Measurements from ENCODE around the gene RFESD.

Gene RFESD

GRCh38 chr5:95652849-95653248 is 6.3 kb downstream of the RFESD start:
- H3K27ac ChIP-seq (ENCODE audit: low read depth, low read length): no peak overlapping the region
- no peak overlapping the region for H2AK5ac ChIP-seq (ENCODE audit: low read length)
- H3K4me2 ChIP-seq (ENCODE audit: low read length): no peak overlapping the region
- no peak overlapping the region for H2BK120ac ChIP-seq (ENCODE audit: insufficient read depth, low read length, poor library complexity)
- no peak overlapping the region for H3K18ac ChIP-seq (ENCODE audit: low read length)
- H3K79me1 ChIP-seq (ENCODE audit: low read length): no peaks in the 10 kb centered on the region
- H3K9ac ChIP-seq (ENCODE audit: low read length): no peak overlapping the region
- no peak overlapping the region for H4K91ac ChIP-seq (ENCODE audit: low read depth, low read length)
- no peak overlapping the region for H4K12ac ChIP-seq (ENCODE audit: low read depth, low read length)
- no peaks in the 10 kb centered on the region for H3K27me3 ChIP-seq (ENCODE audit: insufficient read depth, low read length)
- no peaks in the 10 kb centered on the region for H3K4me1 ChIP-seq (ENCODE audit: control insufficient read depth in 1 of 2, insufficient read depth in 2 of 2, low read length in 2 of 2)
- H2BK5ac ChIP-seq (ENCODE audit: low read depth, low read length, poor library complexity): no peak overlapping the region
- H3K14ac ChIP-seq (ENCODE audit: low read length): no peak overlapping the region
- H4K8ac ChIP-seq (ENCODE audit: low read depth, low read length): no peak overlapping the region
- H3K9me3 ChIP-seq (ENCODE audit: insufficient read depth, low read depth, low read length): no peaks in the 10 kb centered on the region
- H3K79me2 ChIP-seq (ENCODE audit: control insufficient read depth, insufficient read depth, low read length, poor library complexity): no peaks in the 10 kb centered on the region
- WGBS (ENCODE audit: extremely low coverage, insufficient coverage, insufficient read length): no CpG with 5 or more reads among the region's 1 CpG
- H3K23ac ChIP-seq (ENCODE audit: low read length): no peak overlapping the region
- H3K4me3 ChIP-seq (ENCODE audit: low read depth, low read length): no peak overlapping the region
- no peak overlapping the region for H2AFZ ChIP-seq (ENCODE audit: insufficient read depth, low read length, poor library complexity)
- no peaks in the 10 kb centered on the region for H3K36me3 ChIP-seq (ENCODE audit: control insufficient read depth in 1 of 2, insufficient read depth in 2 of 2, low read length in 2 of 2)
- H3K4ac ChIP-seq (ENCODE audit: low read depth, low read length): no peak overlapping the region
- no peak overlapping the region for H2BK12ac ChIP-seq (ENCODE audit: low read length)
- DNase-seq: no peak

- H3K18ac ChIP-seq (ENCODE audit: low read length): no peak overlapping the region
- no peak overlapping the region for H3K9ac ChIP-seq (ENCODE audit: low read length)
- no peak overlapping the region for H3K27ac ChIP-seq (ENCODE audit: low read depth, low read length)
- H3K79me2 ChIP-seq (ENCODE audit: control insufficient read depth, insufficient read depth, low read length, poor library complexity): no peaks in the 10 kb centered on the region
- no peak overlapping the region for H4K91ac ChIP-seq (ENCODE audit: low read depth, low read length)
- H3K79me1 ChIP-seq (ENCODE audit: low read length): no peaks in the 10 kb centered on the region
- H2BK120ac ChIP-seq (ENCODE audit: insufficient read depth, low read length, poor library complexity): no peak overlapping the region
- no peak overlapping the region for H3K4ac ChIP-seq (ENCODE audit: low read depth, low read length)
- H3K4me2 ChIP-seq (ENCODE audit: low read length): no peak overlapping the region
- no peaks in the 10 kb centered on the region for H3K9me3 ChIP-seq (ENCODE audit: insufficient read depth, low read depth, low read length)
- WGBS (ENCODE audit: extremely low coverage, insufficient coverage, insufficient read length): no CpG with 5 or more reads among the region's 3 CpGs
- no peaks in the 10 kb centered on the region for H3K4me1 ChIP-seq (ENCODE audit: control insufficient read depth in 1 of 2, insufficient read depth in 2 of 2, low read length in 2 of 2)
- no peak overlapping the region for H4K12ac ChIP-seq (ENCODE audit: low read depth, low read length)
- no peak overlapping the region for H2BK12ac ChIP-seq (ENCODE audit: low read length)
- H2AK5ac ChIP-seq (ENCODE audit: low read length): no peak overlapping the region
- no peak overlapping the region for H3K23ac ChIP-seq (ENCODE audit: low read length)
- no peak overlapping the region for H4K8ac ChIP-seq (ENCODE audit: low read depth, low read length)
- no peaks in the 10 kb centered on the region for H3K36me3 ChIP-seq (ENCODE audit: control insufficient read depth in 1 of 2, insufficient read depth in 2 of 2, low read length in 2 of 2)
- H3K14ac ChIP-seq (ENCODE audit: low read length): no peak overlapping the region
- H3K27me3 ChIP-seq (ENCODE audit: insufficient read depth, low read length): no peaks in the 10 kb centered on the region
- H2AFZ ChIP-seq (ENCODE audit: insufficient read depth, low read length, poor library complexity): no peak overlapping the region
- no peak overlapping the region for H2BK5ac ChIP-seq (ENCODE audit: low read depth, low read length, poor library complexity)
- DNase-seq: no peak
- H3K4me3 ChIP-seq (ENCODE audit: low read depth, low read length): no peak overlapping the region
These were observed 7.6 kb downstream of the RFESD start for GRCh38 chr5:95654196-95654595.

- Histone ChIP-seq H3K4me3 (ENCODE audit: low read depth, low read length) (no peak overlapping the region), H3K79me2 (ENCODE audit: control insufficient read depth, insufficient read depth, low read length, poor library complexity) (no peaks in the 10 kb centered on the region), H2AFZ (ENCODE audit: insufficient read depth, low read length, poor library complexity) (no peak overlapping the region), H2BK120ac (ENCODE audit: insufficient read depth, low read length, poor library complexity) (no peak overlapping the region), H2BK5ac (ENCODE audit: low read depth, low read length, poor library complexity) (no peak overlapping the region), H3K27ac (ENCODE audit: low read depth, low read length) (no peak overlapping the region), H3K36me3 (ENCODE audit: control insufficient read depth in 1 of 2, insufficient read depth in 2 of 2, low read length in 2 of 2) (no peaks in the 10 kb centered on the region), H3K9me3 (ENCODE audit: insufficient read depth, low read depth, low read length) (no peaks in the 10 kb centered on the region), H3K9ac (ENCODE audit: low read length) (no peak overlapping the region), H2BK12ac (ENCODE audit: low read length) (no peak overlapping the region), H3K79me1 (ENCODE audit: low read length) (no peaks in the 10 kb centered on the region), H4K12ac (ENCODE audit: low read depth, low read length) (no peak overlapping the region), H3K27me3 (ENCODE audit: insufficient read depth, low read length) (no peaks in the 10 kb centered on the region), H3K14ac (ENCODE audit: low read length) (no peak overlapping the region), H2AK5ac (ENCODE audit: low read length) (no peak overlapping the region), H3K18ac (ENCODE audit: low read length) (no peak overlapping the region), H4K91ac (ENCODE audit: low read depth, low read length) (no peak overlapping the region), H4K8ac (ENCODE audit: low read depth, low read length) (no peak overlapping the region), H3K4me2 (ENCODE audit: low read length) (no peak overlapping the region), H3K4me1 (ENCODE audit: control insufficient read depth in 1 of 2, insufficient read depth in 2 of 2, low read length in 2 of 2) (no peaks in the 10 kb centered on the region), H3K23ac (ENCODE audit: low read length) (no peak overlapping the region), H3K4ac (ENCODE audit: low read depth, low read length) (no peak overlapping the region)
- no CpG with 5 or more reads among the region's 1 CpG for WGBS (ENCODE audit: extremely low coverage, insufficient coverage, insufficient read length)
- no peak for DNase-seq
These were observed 9.0 kb downstream of the RFESD start for GRCh38 chr5:95655575-95655974.

GRCh38 chr5:95660060-95660459 is 13.5 kb downstream of the RFESD start:
- Histone ChIP-seq H3K79me2 (ENCODE audit: control insufficient read depth, insufficient read depth, low read length, poor library complexity) (no peaks in the 10 kb centered on the region), H3K9me3 (ENCODE audit: insufficient read depth, low read depth, low read length) (no peaks in the 10 kb centered on the region), H3K9ac (ENCODE audit: low read length) (no peak overlapping the region), H3K27ac (ENCODE audit: low read depth, low read length) (no peak overlapping the region), H3K14ac (ENCODE audit: low read length) (no peak overlapping the region), H3K18ac (ENCODE audit: low read length) (no peak overlapping the region), H3K4me2 (ENCODE audit: low read length) (no peak overlapping the region), H3K27me3 (ENCODE audit: insufficient read depth, low read length) (no peaks in the 10 kb centered on the region), H4K91ac (ENCODE audit: low read depth, low read length) (no peak overlapping the region), H2BK5ac (ENCODE audit: low read depth, low read length, poor library complexity) (no peak overlapping the region), H2AK5ac (ENCODE audit: low read length) (no peak overlapping the region), H2BK120ac (ENCODE audit: insufficient read depth, low read length, poor library complexity) (no peak overlapping the region), H3K36me3 (ENCODE audit: control insufficient read depth in 1 of 2, insufficient read depth in 2 of 2, low read length in 2 of 2) (no peaks in the 10 kb centered on the region), H3K4me3 (ENCODE audit: low read depth, low read length) (no peak overlapping the region), H2BK12ac (ENCODE audit: low read length) (no peak overlapping the region), H4K12ac (ENCODE audit: low read depth, low read length) (no peak overlapping the region), H3K4ac (ENCODE audit: low read depth, low read length) (no peak overlapping the region), H3K4me1 (ENCODE audit: control insufficient read depth in 1 of 2, insufficient read depth in 2 of 2, low read length in 2 of 2) (no peaks in the 10 kb centered on the region), H3K23ac (ENCODE audit: low read length) (no peak overlapping the region), H2AFZ (ENCODE audit: insufficient read depth, low read length, poor library complexity) (no peak overlapping the region), H4K8ac (ENCODE audit: low read depth, low read length) (no peak overlapping the region), H3K79me1 (ENCODE audit: low read length) (peaks cover 3% of the 10 kb centered on the region)
- no CpG with 5 or more reads among the region's 2 CpGs for WGBS (ENCODE audit: extremely low coverage, insufficient coverage, insufficient read length)
- no peak for DNase-seq

All from trophoblast cell (in vitro differentiated cells and primary cell).